Astrocyte (in vitro differentiated cells and primary cell): Measurements from ENCODE around the gene CYP2C8. TPM values are rescaled to one million over a fixed set of nuclear protein-coding genes. Genes with fewer than 3 reads are reported as not detected.
A peak's percentile ranks its signal among the peaks of the same experiment; 100 is the strongest.

Source experiments
- DNase-seq: peaks from one replicate; pipeline ENCODE4 v3.0.0-alpha.2; 2010; ENCODE audit warnings: low read depth
- FAIRE-seq: peaks from 2 replicates; lab custom pipeline; 2011; peaks lifted over from hg19 to GRCh38; lab: Jason Lieb, UNC
- H2AFZ ChIP-seq: 2 replicates; pipeline ENCODE4 v1.6.0; 2012; ENCODE audit warnings: low read depth, low read length, inconsistent platforms
- H3K27ac ChIP-seq: 2 replicates; pipeline ENCODE4 v1.5.1; 2011; ENCODE audit warnings: low read depth, low read length, inconsistent platforms
- H3K27me3 ChIP-seq: 2 replicates; pipeline ENCODE4 v1.6.0; 2011; ENCODE audit warnings: low read length, inconsistent platforms; ENCODE audit not compliant: insufficient read depth
- H3K36me3 ChIP-seq: 2 replicates; pipeline ENCODE4 v1.5.1; 2011; ENCODE audit warnings: low read length, inconsistent platforms; ENCODE audit not compliant: insufficient read depth
- H3K4me1 ChIP-seq: 2 replicates; pipeline ENCODE4 v1.5.1; 2011; ENCODE audit warnings: low read length, inconsistent platforms; ENCODE audit not compliant: insufficient read depth
- H3K4me2 ChIP-seq: 2 replicates; pipeline ENCODE4 v1.6.0; 2012; ENCODE audit warnings: low read length, inconsistent platforms
- H3K4me3 ChIP-seq: 2 replicates; pipeline ENCODE4 v1.5.1; 2011; ENCODE audit warnings: low read depth, mild to moderate bottlenecking, low read length, inconsistent platforms; ENCODE audit not compliant: insufficient read depth
- H3K79me2 ChIP-seq: 2 replicates; pipeline ENCODE4 v1.6.0; 2012; ENCODE audit warnings: mild to moderate bottlenecking, low read length, inconsistent platforms; ENCODE audit not compliant: insufficient read depth
- H3K9ac ChIP-seq: 2 replicates; pipeline ENCODE4 v1.6.0; 2012; ENCODE audit warnings: mild to moderate bottlenecking, low read length, inconsistent platforms
- H3K9me3 ChIP-seq: 2 replicates; pipeline ENCODE4 v1.5.1; 2012; ENCODE audit warnings: low read depth, mild to moderate bottlenecking, low read length, inconsistent platforms; ENCODE audit not compliant: insufficient read depth
- H4K20me1 ChIP-seq: 2 replicates; pipeline ENCODE4 v1.6.0; 2012; ENCODE audit warnings: low read length, inconsistent platforms; ENCODE audit not compliant: insufficient read depth
- H3K27ac Mint-ChIP-seq: one replicate; pipeline ENCODE4 v1.8.0; 2021; ENCODE audit warnings: mild to moderate bottlenecking, mixed read lengths; ENCODE audit not compliant: unreplicated experiment
- H3K27me3 Mint-ChIP-seq: one replicate; pipeline ENCODE4 v1.8.0; 2021; ENCODE audit warnings: low read depth, mixed read lengths; ENCODE audit not compliant: unreplicated experiment
- H3K36me3 Mint-ChIP-seq: one replicate; pipeline ENCODE4 v1.8.0; 2021; ENCODE audit warnings: low read depth, mixed read lengths; ENCODE audit not compliant: unreplicated experiment
- H3K4me1 Mint-ChIP-seq: one replicate; pipeline ENCODE4 v1.8.0; 2021; ENCODE audit warnings: low read depth, mixed read lengths; ENCODE audit not compliant: unreplicated experiment
- H3K4me3 Mint-ChIP-seq: one replicate; pipeline ENCODE4 v1.8.0; 2021; ENCODE audit warnings: mild to moderate bottlenecking, moderate library complexity, mixed read lengths; ENCODE audit not compliant: unreplicated experiment
- H3K9me3 Mint-ChIP-seq: one replicate; pipeline ENCODE4 v1.8.0; 2021; ENCODE audit warnings: mild to moderate bottlenecking, mixed read lengths; ENCODE audit not compliant: unreplicated experiment
- EZH2 ChIP-seq: IDR thresholded peaks from 2 replicates; pipeline ENCODE4 v1.6.1; 2012; ENCODE audit warnings: mild to moderate bottlenecking, low read length, inconsistent platforms; ENCODE audit not compliant: insufficient read depth
- total RNA-seq: library from RNA; stranded (reverse); gene quantifications from 2 replicates; pipeline ENCODE4 v1.2.1, GENCODE V29; 2021
- TF ChIP-seq, protein P1 (sequence below): IDR thresholded peaks from 2 replicates; pipeline ENCODE4 v1.5.1; 2011; ENCODE audit warnings: low read depth, mild to moderate bottlenecking, inconsistent platforms, low read length, moderate library complexity; ENCODE audit not compliant: insufficient read depth

Gene CYP2C8
- total RNA-seq, 1 donor from 2014 or later, result 0.39 TPM

DNA sequence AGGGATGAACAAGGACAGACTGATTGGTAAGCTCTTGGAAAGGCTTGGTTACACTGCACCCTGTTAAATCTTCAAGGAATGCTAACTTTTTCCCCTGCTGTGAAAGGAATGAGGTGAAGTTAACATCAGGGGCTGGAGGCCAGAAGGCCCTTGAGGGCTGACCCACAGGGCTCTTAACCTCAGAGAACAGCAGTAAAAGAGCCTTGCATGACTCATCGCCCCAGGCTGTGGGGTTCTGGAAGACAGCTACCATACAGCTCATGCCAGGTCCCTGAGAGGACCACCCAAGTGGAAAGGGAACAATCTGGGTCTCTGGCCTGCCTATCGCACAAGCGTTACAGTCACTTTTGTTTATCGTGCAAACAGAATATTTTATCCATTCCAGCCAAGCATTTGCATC lies 76.5 kb downstream of the CYP2C8 start:
- no peak overlapping the region for H3K9ac ChIP-seq
- no peaks in the 10 kb centered on the region for H3K36me3 ChIP-seq
- peaks cover 16% of the 10 kb centered on the region for H3K9me3 Mint-ChIP-seq
- no peaks in the 10 kb centered on the region for H3K4me1 Mint-ChIP-seq
- H4K20me1 ChIP-seq, result no peaks in the 10 kb centered on the region
- no peak overlapping the region for H3K4me3 Mint-ChIP-seq
- H3K4me1 ChIP-seq, result no peaks in the 10 kb centered on the region
- no peaks in the 10 kb centered on the region for H3K27me3 Mint-ChIP-seq
- H3K4me3 ChIP-seq, result no peak overlapping the region
- no peaks in the 10 kb centered on the region for H3K79me2 ChIP-seq
- FAIRE-seq (no peak), DNase-seq (no peak)
- H3K36me3 Mint-ChIP-seq, result no peaks in the 10 kb centered on the region
- H3K27me3 ChIP-seq, result no peaks in the 10 kb centered on the region
- H3K4me2 ChIP-seq, result no peak overlapping the region
- TF ChIP-seq, protein P1, sequence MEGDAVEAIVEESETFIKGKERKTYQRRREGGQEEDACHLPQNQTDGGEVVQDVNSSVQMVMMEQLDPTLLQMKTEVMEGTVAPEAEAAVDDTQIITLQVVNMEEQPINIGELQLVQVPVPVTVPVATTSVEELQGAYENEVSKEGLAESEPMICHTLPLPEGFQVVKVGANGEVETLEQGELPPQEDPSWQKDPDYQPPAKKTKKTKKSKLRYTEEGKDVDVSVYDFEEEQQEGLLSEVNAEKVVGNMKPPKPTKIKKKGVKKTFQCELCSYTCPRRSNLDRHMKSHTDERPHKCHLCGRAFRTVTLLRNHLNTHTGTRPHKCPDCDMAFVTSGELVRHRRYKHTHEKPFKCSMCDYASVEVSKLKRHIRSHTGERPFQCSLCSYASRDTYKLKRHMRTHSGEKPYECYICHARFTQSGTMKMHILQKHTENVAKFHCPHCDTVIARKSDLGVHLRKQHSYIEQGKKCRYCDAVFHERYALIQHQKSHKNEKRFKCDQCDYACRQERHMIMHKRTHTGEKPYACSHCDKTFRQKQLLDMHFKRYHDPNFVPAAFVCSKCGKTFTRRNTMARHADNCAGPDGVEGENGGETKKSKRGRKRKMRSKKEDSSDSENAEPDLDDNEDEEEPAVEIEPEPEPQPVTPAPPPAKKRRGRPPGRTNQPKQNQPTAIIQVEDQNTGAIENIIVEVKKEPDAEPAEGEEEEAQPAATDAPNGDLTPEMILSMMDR, result no peak
- TF ChIP-seq EZH2, result no peak
- H3K9me3 ChIP-seq, result peaks cover 2% of the 10 kb centered on the region
- no peak overlapping the region for H2AFZ ChIP-seq
- H3K27ac Mint-ChIP-seq, result no peak overlapping the region
- no peak overlapping the region for H3K27ac ChIP-seq

DNA sequence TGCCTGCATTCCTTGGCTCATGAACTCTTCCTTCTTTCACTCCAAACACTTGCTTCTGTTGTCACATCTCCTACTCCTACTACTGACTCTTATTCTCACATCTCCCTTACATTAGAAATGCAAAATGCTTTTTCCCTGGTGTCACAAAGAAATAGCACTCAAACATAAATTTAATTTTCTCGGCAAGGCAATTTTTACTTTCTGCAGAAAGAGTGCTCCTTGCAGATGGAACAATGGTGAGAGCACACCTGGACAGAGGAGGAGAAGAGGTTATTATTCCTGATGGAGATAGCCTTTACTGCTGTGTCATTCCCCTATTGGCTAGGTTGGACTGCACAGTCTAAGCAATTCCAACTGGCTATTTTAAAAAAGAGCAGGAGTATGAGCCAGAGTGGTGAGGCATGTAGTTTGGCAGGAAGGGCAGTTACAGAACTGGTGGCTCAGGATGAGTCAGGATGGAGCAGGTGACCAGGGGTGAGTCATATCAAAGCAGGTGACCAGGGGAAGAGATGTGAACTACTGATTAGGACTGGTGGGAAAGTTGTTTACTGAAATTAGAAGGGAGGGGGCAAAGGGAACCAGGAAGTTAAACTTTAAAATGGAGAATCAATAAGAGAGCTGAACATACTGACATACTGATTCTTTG lies 77.9 kb downstream of the CYP2C8 start:
- no peak overlapping the region for H3K27ac ChIP-seq
- FAIRE-seq, result no peak
- TF ChIP-seq EZH2, result no peak
- TF ChIP-seq, protein P1, result no peak

DNA sequence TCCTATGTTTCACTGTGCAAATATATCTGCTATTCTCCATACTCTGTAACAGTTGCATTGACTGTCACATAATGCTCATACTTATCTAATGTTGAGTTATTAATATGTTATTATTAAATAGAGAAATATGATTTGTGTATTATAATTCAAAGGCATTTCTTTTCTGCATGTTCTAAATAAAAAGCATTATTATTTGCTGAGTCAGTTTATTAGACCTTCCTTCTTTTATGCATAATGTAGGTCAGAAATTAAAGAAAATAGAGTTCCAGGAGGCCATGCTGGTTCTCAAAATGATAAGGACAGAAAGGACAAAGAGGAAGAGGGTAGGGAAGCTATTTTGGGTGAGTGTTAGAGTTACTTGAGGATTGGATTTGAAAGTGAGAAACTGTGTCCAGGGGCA lies 80.1 kb downstream of the CYP2C8 start:
- no peak for FAIRE-seq
- DNase-seq, result no peak
- H3K4me3 Mint-ChIP-seq, result no peak overlapping the region
- no peak overlapping the region for H3K9ac ChIP-seq
- H4K20me1 ChIP-seq, result no peaks in the 10 kb centered on the region
- no peak overlapping the region for H3K4me2 ChIP-seq
- no peaks in the 10 kb centered on the region for H3K79me2 ChIP-seq
- H3K27ac ChIP-seq, result no peak overlapping the region
- no peaks in the 10 kb centered on the region for H3K4me1 ChIP-seq
- H3K36me3 ChIP-seq, result no peaks in the 10 kb centered on the region
- H3K9me3 ChIP-seq, result peaks cover 2% of the 10 kb centered on the region
- H3K9me3 Mint-ChIP-seq, result peaks cover 16% of the 10 kb centered on the region
- no peak overlapping the region for H3K4me3 ChIP-seq
- H3K4me1 Mint-ChIP-seq, result no peaks in the 10 kb centered on the region
- H3K36me3 Mint-ChIP-seq, result no peaks in the 10 kb centered on the region
- H2AFZ ChIP-seq, result no peak overlapping the region
- no peak overlapping the region for H3K27ac Mint-ChIP-seq
- H3K27me3 Mint-ChIP-seq, result no peaks in the 10 kb centered on the region
- no peaks in the 10 kb centered on the region for H3K27me3 ChIP-seq
- no peak for TF ChIP-seq EZH2
- TF ChIP-seq, protein P1, result no peak

More for the DNA sequence above, 77.9 kb downstream of the CYP2C8 start:
- H3K27ac Mint-ChIP-seq, result peak overlapping the region; percentile 13
- no peaks in the 10 kb centered on the region for H3K27me3 Mint-ChIP-seq
- Histone ChIP-seq H3K4me1 (no peaks in the 10 kb centered on the region), H3K9me3 (peaks cover 2% of the 10 kb centered on the region), H2AFZ (no peak overlapping the region), H3K79me2 (no peaks in the 10 kb centered on the region), H3K27me3 (no peaks in the 10 kb centered on the region), H3K9ac (no peak overlapping the region), H3K36me3 (no peaks in the 10 kb centered on the region), H3K4me2 (no peak overlapping the region), H4K20me1 (no peaks in the 10 kb centered on the region), H3K4me3 (no peak overlapping the region)
- H3K4me1 Mint-ChIP-seq, result no peaks in the 10 kb centered on the region
- no peak overlapping the region for H3K4me3 Mint-ChIP-seq
- no peaks in the 10 kb centered on the region for H3K36me3 Mint-ChIP-seq
- DNase-seq, result no peak
- peaks cover 16% of the 10 kb centered on the region for H3K9me3 Mint-ChIP-seq
